SH-SY5Y (cell line): ENCODE data around the gene CYP2E1.

Experiments used
- GATA2 ChIP-seq: IDR thresholded peaks from 2 replicates; pipeline ENCODE4 v1.6.1; 2011; ENCODE audit warnings: mild to moderate bottlenecking, low read depth, low read length
- GATA3 ChIP-seq: IDR thresholded peaks from 2 replicates; pipeline ENCODE4 v1.6.1; 2011; ENCODE audit warnings: low read depth, mild to moderate bottlenecking, low read length, moderate library complexity

CYP2E1 gene

GRCh38 chr10:133567119-133567518 is 40.0 kb downstream of the CYP2E1 start:
- TF ChIP-seq GATA3, result no peak
- no peak for TF ChIP-seq GATA2

- TF ChIP-seq GATA2, result no peak
- no peak for TF ChIP-seq GATA3
Observed at GRCh38 chr10:133567609-133568286, 40.6 kb downstream of the CYP2E1 start.

- TF ChIP-seq GATA3 (no peak), GATA2 (no peak)
Observed at GRCh38 chr10:133568287-133568614, 41.1 kb downstream of the CYP2E1 start.
